NCI-H524 treated with DMSO at 0.1 percent for 48 hours (cell line): ENCODE results near the gene SELENOT.

ENCODE experiments used
- DNase-seq: peaks from one replicate; lab custom pipeline; 2025; lab: John Stamatoyannopoulos, UW

SELENOT gene

DNA sequence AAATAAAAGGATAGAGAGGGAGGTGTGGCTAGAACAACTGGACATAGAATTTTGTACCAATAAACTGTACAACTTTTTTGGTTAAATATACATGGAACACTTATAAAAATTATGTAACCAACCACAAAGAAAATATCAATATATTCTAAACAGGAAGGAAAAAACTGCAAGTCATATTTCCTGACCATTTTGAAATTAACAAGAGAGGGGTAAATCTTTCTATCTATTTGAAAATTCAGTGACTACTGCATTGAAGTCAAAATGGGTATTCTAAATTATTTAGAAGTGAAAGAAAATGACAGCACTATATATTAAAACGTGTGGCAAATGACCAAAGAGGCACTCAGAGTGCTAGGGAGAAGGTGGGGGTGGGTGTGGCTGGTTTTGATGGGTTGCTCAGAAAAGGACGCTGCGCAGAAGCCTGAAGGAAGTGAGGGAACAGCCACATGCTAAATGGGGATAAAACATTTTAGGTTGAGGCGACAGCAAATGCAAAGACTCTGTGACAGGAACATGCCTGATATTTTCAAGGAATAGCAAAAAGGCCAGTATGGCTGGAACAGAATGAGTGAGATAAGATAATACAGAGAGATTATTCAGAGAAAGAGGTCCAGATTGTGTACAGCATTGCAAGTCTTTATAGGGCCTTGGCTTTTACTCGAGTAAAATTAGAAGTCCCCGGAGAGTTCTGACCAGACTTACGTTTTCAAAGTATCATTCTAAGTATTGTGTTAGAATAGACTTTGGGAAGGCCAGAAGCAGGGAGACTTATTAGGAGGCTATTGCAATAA is 59.5 kb downstream of the SELENOT start:
- DNase-seq = no peak

DNA sequence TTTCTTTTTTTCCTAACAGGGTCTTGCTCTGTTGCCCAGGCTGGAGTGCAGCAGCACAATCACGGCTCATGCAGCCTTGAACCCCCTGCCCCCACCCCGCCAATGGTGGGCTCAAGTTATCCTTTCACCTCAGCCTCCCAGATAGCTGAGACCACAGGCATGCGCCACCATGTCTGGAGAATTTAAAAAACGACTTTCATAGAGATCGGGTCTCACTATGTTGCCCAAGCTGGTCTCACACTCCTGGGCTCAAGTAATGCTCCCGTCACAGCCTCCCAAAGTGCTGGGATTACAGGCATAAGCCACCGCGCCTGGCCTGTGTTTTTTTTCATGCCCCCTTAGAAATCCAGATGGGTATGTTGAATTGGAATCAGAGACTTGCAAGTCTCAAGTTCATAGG is 60.3 kb downstream of the SELENOT start:
- DNase-seq = no peak

DNA sequence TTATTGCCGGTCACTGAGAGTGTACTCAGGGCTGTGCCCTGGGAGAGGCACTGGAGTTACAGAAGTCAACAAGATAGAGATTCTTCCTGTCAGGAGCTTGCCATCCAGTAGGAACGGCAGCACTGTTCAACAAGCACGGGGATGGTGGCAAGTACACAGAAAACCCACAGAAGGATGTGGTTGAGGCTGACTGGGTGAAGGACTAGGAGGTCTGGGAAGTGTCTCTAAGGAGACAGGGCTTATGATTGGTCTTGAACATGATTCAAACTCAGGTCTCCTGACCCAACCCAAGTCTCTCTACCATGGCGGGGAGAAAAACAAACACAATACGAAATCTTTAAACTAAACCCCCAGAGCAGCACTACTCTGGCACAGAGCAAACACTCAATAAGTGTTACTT is 63.0 kb downstream of the SELENOT start:
- no peak for DNase-seq

DNA sequence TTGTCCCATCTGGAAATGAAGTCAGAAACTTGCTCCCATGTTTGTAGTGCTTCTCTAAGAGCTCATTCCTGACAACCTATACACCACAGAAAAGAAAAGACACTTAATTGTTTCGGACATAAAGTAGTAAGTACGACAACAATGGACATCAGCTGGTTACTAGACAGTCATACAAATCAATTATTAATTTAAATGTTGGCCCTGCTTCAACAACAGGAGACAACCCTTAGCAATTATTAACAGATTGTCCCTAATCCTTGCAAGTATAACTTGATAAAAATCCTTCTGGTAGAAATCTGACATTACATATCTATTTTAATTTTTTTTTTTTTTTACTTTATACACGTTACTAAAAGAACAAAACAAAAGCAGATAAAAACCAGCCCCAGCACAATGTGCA is 70.8 kb downstream of the SELENOT start:
- no peak for DNase-seq

- DNase-seq = no peak
Observed at GRCh38 chr3:150675587-150675986, 72.5 kb downstream of the SELENOT start.
